Heart left ventricle (tissue), 16 donors: Measurements from ENCODE around the gene RBM18. TPM values are rescaled to one million over a fixed set of nuclear protein-coding genes. Genes with fewer than 3 reads are reported as not detected.

Experiments used
- ATAC-seq, 4 donors: fragments of 200-7000 bp; cut with Tn5 transposase; one replicate each; pipeline ENCODE4 v1.9.1; 2020 to 2022; ENCODE audit warnings: moderate library complexity in 4 of 4, mild to moderate bottlenecking in 3 of 4, moderate number of reproducible peaks in 1 of 4
- DNase-seq, 5 donors: peaks; one replicate each; pipeline ENCODE4 v3.0.0-alpha.2; 2020
- H3K27ac ChIP-seq, 12 donors: fragments of 200-600 bp; sonication (generic) in 4 of 12; one replicate each; pipeline versions ENCODE4 v1.5.0 to v1.8.0; 2016 to 2022; ENCODE audit warnings: mild to moderate bottlenecking in 2 of 12
- H3K27me3 ChIP-seq, 9 donors: fragments of 200-600 bp; sonication (generic) in 2 of 9; one replicate each; pipeline versions ENCODE4 v1.5.1 to v1.8.0; 2016 to 2022; ENCODE audit warnings: mild to moderate bottlenecking in 3 of 9
- H3K36me3 ChIP-seq, 9 donors: fragments of 200-600 bp; sonication (generic) in 2 of 9; one replicate each; pipeline versions ENCODE4 v1.5.0 to v1.8.0; 2018 to 2022; ENCODE audit warnings: mild to moderate bottlenecking in 2 of 9
- H3K4me1 ChIP-seq, 12 donors: fragments of 200-600 bp; sonication (generic) in 4 of 12; one replicate each; pipeline versions ENCODE4 v1.5.0 to v1.8.0; 2016 to 2022; ENCODE audit warnings: mild to moderate bottlenecking in 3 of 12
- H3K4me3 ChIP-seq, 12 donors: fragments of 200-600 bp; sonication (generic) in 4 of 12; one replicate each; pipeline versions ENCODE4 v1.5.0 to v1.8.0; 2017 to 2022; ENCODE audit warnings: mild to moderate bottlenecking in 9 of 12, moderate library complexity in 4 of 12
- H3K9me3 ChIP-seq, 12 donors: fragments of 200-600 bp; sonication (generic) in 4 of 12; one replicate each; pipeline versions ENCODE4 v1.5.0 to v1.8.0; 2016 to 2022; ENCODE audit warnings: mild to moderate bottlenecking in 1 of 12
- POLR2A ChIP-seq, 2 donors: fragments of 450-650 bp; IDR thresholded peaks; one replicate each; pipeline ENCODE4 v1.6.1; 2017; ENCODE audit warnings: antibody characterized with exemption in 2 of 2, mild to moderate bottlenecking in 2 of 2, moderate library complexity in 2 of 2
- WGBS, 4 donors: extraction: QIAGEN DNeasy Blood & Tissue Kit in 2 of 4; methylation state at CpG; one replicate each; pipeline versions ENCODE4 v1.1.5 to v1.1.7; 2013 to 2018; 5-methylcytosine and 5-hydroxymethylcytosine counted together
- intact Hi-C, 10 donors: fragments of 100-400 bp; cut with DNase I; formaldehyde crosslinking; loops; one replicate each; pipeline versions ENCODE4 v1.11.1 to v1.14.2; 2022
- polyA plus RNA-seq, 2 donors: library from polyadenylated mRNA; stranded (reverse); fragments of 200-250 nt; gene quantifications; one replicate each; pipeline ENCODE4 v1.2.3, GENCODE V29; 2013
- total RNA-seq, 9 donors: library from RNA; depleted of rRNA in 2 of 9; stranded (reverse); fragments of >200 nt in 2 of 9; fragmentation: NEBNext Ultra II Directional in 3 of 9; extraction: Animal tissue kit (Norgen Biotek cat#: 25700) in 3 of 9; gene quantifications; one replicate each; pipeline versions ENCODE4 v1.1.0 to v1.2.4, GENCODE V29; 2016 to 2023
- TF ChIP-seq, protein P1 (sequence below), 12 donors: fragments of 200-600 bp; sonication (generic) in 4 of 12; IDR thresholded peaks; one replicate each; pipeline versions ENCODE4 v1.5.0 to v1.8.0; 2018 to 2022; ENCODE audit warnings: antibody characterized with exemption in 12 of 12, mild to moderate bottlenecking in 5 of 12
- donor health status: ischemic (EF 13 %, LVEDD 7.1; RV severe dilation, severe dysfunction).
- donor health status: healthy with polysubstance abuse.
- donor health status: DM: no; HTN: yes; CAD: no.
- donor health status: DM: no; HTN: no; CAD: no.
- donor health status: ischemic (EF 25% LVEDD 6.9; RV normal size, moderate dysfunction).
- donor health status: ischemic (EF 25% LVEDD 5.7; RV mildly dilated, moderate dysfunction).
- donor health status: healthy.
- donor health status: DM: yes; HTN: yes; CAD: no.
- donor health status: ischemic (EF 35%, LVEDD 5.7; RV mildly dilated, moderate dysfunction).
- donor health status: nonischemic (EF 11% LVEDD 7.7; RV severe dilation, severe dysfunction).
- donor health status: DM: yes; HTN: yes; CAD: no.
- donor health status: PGD.
- donor health status: ischemic (EF 29% LVEDD 5.4; RV normal size, mild dysfunction).
- donor health status: nonischemic (EF 23%, LVEDD 6.1; RV moderate dilation, normal function).

RBM18 gene
- total and polyA plus RNA-seq, 11 donors: 7.9 to 49.0 (median 36.1) TPM

DNA sequence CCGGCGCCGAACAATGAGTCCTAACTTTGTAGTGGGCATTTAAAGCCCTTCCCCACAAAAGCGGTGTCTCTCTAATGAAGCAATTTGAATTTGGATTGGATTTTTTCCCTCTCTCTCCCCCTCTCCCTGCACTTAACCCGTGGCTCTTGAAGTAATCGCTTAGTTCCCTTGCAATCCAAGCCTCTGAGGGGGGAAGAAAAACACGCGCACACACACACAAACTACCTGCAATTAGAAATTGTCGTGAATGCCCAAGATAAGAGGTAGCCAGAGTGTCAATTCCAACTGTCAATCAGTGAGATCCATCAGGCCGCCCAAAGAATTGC is 37.1 kb downstream of the RBM18 start:
- intact Hi-C loops: loop anchor here in 1 of 10 donors (5.0 to 10.0 kb wide), 2 partner anchors 103 to 120 kb away; no protein-coding TSS in a partner anchor
- Histone ChIP-seq H3K4me3 (peak overlapping the region; percentile 29 to 61 (median 52)), H3K27ac (peak overlapping the region in 2 of 12 donors; percentile 18 to 32), H3K27me3 (peaks cover 28 to 94% (median 81%) of the 10 kb centered on the region in 9 donors), H3K36me3 (no peaks in the 10 kb centered on the region), H3K9me3 (no peaks in the 10 kb centered on the region), H3K4me1 (peaks cover 0 to 40% (median 21%) of the 10 kb centered on the region in 12 donors)
- TF ChIP-seq, protein P1, sequence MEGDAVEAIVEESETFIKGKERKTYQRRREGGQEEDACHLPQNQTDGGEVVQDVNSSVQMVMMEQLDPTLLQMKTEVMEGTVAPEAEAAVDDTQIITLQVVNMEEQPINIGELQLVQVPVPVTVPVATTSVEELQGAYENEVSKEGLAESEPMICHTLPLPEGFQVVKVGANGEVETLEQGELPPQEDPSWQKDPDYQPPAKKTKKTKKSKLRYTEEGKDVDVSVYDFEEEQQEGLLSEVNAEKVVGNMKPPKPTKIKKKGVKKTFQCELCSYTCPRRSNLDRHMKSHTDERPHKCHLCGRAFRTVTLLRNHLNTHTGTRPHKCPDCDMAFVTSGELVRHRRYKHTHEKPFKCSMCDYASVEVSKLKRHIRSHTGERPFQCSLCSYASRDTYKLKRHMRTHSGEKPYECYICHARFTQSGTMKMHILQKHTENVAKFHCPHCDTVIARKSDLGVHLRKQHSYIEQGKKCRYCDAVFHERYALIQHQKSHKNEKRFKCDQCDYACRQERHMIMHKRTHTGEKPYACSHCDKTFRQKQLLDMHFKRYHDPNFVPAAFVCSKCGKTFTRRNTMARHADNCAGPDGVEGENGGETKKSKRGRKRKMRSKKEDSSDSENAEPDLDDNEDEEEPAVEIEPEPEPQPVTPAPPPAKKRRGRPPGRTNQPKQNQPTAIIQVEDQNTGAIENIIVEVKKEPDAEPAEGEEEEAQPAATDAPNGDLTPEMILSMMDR (IDR thresholded peaks at IDR 0.05): no peak
- no peak for TF ChIP-seq POLR2A (IDR thresholded peaks at IDR 0.05)
- ATAC-seq: no peak
- 5 to 9% (median 8%) methylated on average over 10 of the region's 10 CpGs for WGBS, 4 donors
- DNase-seq: no peak

- intact Hi-C loops: loop anchor here in 1 of 10 donors (5.0 to 10.0 kb wide), 2 partner anchors 102 to 120 kb away; no protein-coding TSS in a partner anchor
- H3K36me3 ChIP-seq: no peaks in the 10 kb centered on the region
- peaks cover 28 to 97% (median 87%) of the 10 kb centered on the region in 9 donors for H3K27me3 ChIP-seq
- peak in 1 of 4 donors; percentile 11 for ATAC-seq
- 14 to 21% (median 20%) methylated on average over 33 to 59 of the region's 59 CpGs for WGBS, 4 donors
- TF ChIP-seq, protein P1 (IDR thresholded peaks at IDR 0.05): no peak
- no peak for TF ChIP-seq POLR2A (IDR thresholded peaks at IDR 0.05)
- H3K4me3 ChIP-seq: peak overlapping the region; percentile 7 to 61 (median 52)
- H3K4me1 ChIP-seq: peaks cover 0 to 40% (median 22%) of the 10 kb centered on the region in 12 donors
- DNase-seq: no peak
- peak overlapping the region in 2 of 12 donors; percentile 18 to 32 for H3K27ac ChIP-seq
- no peaks in the 10 kb centered on the region for H3K9me3 ChIP-seq
Observed at GRCh38 chr9:122226758-122227574, 37.7 kb downstream of the RBM18 start.

DNA sequence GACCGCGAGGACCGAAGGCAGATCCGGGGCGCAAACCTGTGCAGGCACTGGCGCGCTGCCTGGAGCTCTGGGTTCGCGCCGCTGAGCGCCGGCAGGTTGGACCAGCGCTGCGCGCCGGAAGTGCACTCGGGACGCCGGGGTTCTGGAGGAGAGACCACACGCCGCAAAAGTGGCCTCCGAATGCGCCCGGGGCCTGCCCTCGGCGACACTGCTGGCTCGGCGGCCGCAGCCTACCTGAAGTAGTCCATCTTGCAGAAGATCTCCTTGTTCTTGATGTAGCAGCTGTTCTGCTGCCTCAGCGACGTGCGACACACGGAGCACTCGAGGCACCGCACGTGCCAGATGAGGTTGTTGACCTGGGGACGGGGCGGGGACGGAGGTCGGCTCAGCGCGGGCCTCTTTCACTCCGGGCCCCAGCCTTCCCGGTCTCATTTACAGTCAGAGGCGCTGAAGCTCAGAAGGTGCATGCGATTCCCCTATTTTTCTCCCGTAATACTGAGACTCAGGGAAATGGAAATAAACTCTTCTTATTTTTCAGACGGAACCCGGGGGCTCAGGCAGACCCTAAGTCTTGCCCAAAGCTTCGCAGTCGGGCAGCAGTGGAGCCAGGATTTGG is 38.4 kb downstream of the RBM18 start:
- peaks cover 28 to 97% (median 88%) of the 10 kb centered on the region in 9 donors for H3K27me3 ChIP-seq
- intact Hi-C loops: loop anchor here in 1 of 10 donors (5.0 to 10.0 kb wide), 2 partner anchors 101 to 121 kb away; no protein-coding TSS in a partner anchor
- no peak for ATAC-seq
- H3K4me1 ChIP-seq: peaks cover 0 to 47% (median 23%) of the 10 kb centered on the region in 12 donors
- TF ChIP-seq, protein P1 (IDR thresholded peaks at IDR 0.05): no peak
- TF ChIP-seq POLR2A (IDR thresholded peaks at IDR 0.05): no peak
- peak overlapping the region in 10 of 12 donors; percentile 6 to 61 (median 33) for H3K4me3 ChIP-seq
- no peak for DNase-seq
- H3K9me3 ChIP-seq: no peaks in the 10 kb centered on the region
- H3K36me3 ChIP-seq: no peaks in the 10 kb centered on the region
- H3K27ac ChIP-seq: no peak overlapping the region
- 23 to 45% (median 31%) methylated on average over 44 to 51 of the region's 51 CpGs for WGBS, 4 donors
